HG02938 (cell line): ENCODE measurements around the gene RTCB.

Experiments used
- ATAC-seq: cut with Tn5 transposase; IDR thresholded peaks from one replicate; pipeline ENCODE4 v1.9.1; 2021; ENCODE audit warnings: mild to moderate bottlenecking, moderate library complexity; ENCODE audit not compliant: unreplicated experiment

RTCB gene

DNA sequence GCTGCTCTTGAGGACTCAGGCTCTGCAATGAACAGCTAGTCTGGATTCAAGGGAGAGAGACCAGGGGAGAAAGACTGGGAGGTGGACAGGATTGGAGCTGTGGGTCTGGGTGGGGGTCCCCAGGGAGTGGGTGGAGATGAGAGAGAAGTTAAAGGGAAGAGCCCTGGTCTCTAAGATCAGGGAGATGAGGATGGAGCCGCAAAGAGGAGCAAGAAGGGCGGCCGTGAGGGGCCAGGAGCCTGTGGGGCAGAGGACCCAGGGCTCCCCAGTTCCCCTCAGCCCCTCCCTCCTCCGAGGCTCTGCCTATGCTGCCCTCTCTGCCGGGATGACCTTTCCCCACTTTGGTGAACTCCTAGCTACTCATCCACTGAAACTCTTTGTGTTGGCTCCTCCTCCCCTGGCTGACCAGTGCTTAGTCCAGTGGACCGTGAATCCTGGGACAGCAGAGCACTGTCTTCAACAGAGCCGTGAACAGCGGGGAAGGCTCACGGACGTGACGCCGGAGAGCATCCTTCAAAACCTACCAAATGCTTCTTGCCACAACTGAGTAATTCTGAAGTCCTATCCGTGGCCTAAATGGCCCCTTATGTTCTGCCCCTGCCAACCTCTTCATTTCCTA is 70.8 kb downstream of the RTCB start:
- ATAC-seq: no peak

DNA sequence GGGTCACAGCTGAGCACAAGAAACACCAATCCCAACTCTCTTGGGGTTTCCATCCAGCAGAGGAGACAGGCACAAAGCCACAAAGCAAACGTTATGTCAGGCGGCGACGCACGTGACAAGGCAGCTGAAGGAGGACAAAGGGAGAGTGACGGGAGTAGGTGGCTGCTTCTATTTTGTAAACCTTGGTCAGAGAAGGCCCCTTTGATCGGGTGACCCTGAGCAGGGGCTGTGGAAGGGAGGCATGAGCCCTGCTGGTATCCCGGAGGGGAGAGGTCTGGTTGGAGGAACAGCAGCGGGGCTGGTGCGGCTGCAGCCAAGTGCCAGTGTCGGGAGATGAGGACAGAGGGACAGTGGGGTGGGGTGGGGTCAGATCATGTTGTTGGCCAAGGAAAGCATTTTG is 71.6 kb downstream of the RTCB start:
- ATAC-seq: no peak

DNA sequence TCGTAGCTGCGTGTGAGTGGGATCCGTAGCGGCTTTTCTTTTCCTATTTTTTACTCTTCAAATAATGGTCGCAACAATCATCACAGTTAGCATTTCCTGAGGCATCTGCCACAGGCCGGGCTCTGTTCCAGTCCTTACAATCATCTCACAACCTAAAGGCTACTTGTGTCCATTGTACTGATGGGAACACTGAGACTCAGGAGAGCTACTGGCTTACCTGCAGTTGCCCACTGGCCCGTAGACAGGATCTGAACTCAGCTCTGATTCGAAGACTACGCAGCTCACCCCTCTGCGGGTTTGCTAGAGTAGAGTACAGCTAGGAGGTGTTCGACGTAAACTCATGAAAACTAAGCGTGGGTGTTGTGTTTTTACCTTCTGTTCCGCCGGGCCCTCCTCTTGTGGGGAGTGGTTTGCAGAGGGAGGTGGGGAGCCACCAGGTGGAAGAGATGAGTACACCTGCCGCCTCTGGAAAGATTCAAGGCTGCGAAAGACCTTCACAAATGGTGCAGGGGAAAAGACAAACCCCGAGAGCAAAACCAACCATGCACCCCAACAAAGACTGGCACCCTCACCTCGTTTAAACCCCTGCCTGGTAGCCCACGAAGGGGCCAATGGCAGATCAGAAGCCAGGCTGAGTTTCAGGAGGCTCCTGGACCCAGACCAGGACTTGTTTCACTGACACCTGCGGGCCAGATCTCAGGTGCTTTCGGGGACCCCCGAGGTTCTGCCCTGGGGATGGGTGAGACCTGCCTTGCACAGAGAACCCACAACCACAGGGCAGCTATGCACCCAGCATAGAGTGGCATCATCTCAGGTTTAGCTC is 72.6 kb downstream of the RTCB start:
- no peak for ATAC-seq

DNA sequence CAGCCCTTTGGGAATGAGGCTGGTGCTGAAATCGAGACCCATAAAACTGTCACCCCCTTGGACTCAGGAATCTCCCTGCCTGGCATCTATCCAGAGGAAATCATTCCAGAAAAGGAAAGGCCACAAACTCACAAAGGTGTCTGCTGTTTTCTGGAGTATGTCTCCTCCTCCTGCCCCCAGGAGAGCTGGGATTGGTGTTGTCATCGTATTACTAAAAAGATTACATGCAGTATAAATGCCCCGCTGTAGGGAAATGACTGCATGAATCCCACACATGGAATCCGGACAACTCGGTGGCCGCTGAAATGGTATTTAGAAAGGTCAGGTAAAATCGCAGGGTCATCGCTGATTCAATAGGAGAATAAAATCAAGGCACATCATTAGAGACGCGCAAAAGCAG is 73.3 kb downstream of the RTCB start:
- no peak for ATAC-seq
